Activated CD4-positive, alpha-beta T cell treated with anti-CD3 and anti-CD28 coated beads, Interleukin-2, amount 10 ng/mL, durations not matched to agents 24 days and 14 days (primary cell): ENCODE measurements around the gene NMT1. TPM values are rescaled to one million over a fixed set of nuclear protein-coding genes. Genes with fewer than 3 reads are reported as not detected.

ENCODE experiments used
- DNase-seq: peaks from one replicate; pipeline ENCODE4 v3.0.0; 2022
- H3K27ac Mint-ChIP-seq: one replicate; pipeline ENCODE4 v1.8.0; 2022; ENCODE audit warnings: mild to moderate bottlenecking, mixed read lengths
- H3K27me3 Mint-ChIP-seq: one replicate; pipeline ENCODE4 v1.8.0; 2022; ENCODE audit warnings: mixed read lengths
- H3K36me3 Mint-ChIP-seq: one replicate; pipeline ENCODE4 v1.8.0; 2022; ENCODE audit warnings: low read depth, mild to moderate bottlenecking, mixed read lengths
- H3K4me1 Mint-ChIP-seq: one replicate; pipeline ENCODE4 v1.8.0; 2021; ENCODE audit warnings: mixed read lengths
- H3K4me3 Mint-ChIP-seq: one replicate; pipeline ENCODE4 v1.8.0; 2022; ENCODE audit warnings: mild to moderate bottlenecking, moderate library complexity, mixed read lengths
- H3K9me3 Mint-ChIP-seq: one replicate; pipeline ENCODE4 v1.8.0; 2021; ENCODE audit warnings: mixed read lengths
- intact Hi-C: fragments of 100-400 bp; cut with micrococcal nuclease; formaldehyde crosslinking; loops from one replicate; pipeline ENCODE4 v1.15.1; 2023
- total RNA-seq: library from RNA; stranded (reverse); gene quantifications from 2 replicates; pipeline ENCODE4 v1.2.3, GENCODE V29; 2022

Gene NMT1
- total RNA-seq, 1 donor from 2014 or later = 176 TPM

DNA sequence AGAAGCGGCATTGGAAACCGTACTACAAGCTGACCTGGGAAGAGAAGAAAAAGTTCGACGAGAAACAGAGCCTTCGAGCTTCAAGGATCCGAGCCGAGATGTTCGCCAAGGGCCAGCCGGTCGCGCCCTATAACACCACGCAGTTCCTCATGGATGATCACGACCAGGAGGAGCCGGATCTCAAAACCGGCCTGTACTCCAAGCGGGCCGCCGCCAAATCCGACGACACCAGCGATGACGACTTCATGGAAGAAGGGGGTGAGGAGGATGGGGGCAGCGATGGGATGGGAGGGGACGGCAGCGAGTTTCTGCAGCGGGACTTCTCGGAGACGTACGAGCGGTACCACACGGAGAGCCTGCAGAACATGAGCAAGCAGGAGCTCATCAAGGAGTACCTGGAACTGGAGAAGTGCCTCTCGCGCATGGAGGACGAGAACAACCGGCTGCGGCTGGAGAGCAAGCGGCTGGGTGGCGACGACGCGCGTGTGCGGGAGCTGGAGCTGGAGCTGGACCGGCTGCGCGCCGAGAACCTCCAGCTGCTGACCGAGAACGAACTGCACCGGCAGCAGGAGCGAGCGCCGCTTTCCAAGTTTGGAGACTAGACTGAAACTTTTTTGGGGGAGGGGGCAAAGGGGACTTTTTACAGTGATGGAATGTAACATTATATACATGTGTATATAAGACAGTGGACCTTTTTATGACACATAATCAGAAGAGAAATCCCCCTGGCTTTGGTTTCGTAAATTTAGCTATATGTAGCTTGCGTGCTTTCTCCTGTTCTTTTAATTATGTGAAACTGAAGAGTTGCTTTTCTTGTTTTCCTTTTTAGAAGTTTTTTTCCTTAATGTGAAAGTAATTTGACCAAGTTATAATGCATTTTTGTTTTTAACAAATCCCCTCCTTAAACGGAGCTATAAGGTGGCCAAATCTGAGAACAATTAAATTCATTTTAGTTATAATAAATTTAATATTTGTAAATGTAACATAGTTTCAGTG, 88.8 kb downstream of the NMT1 start:
- Mint-ChIP-seq H3K27ac (peak overlapping the region; percentile 99), H3K36me3 (peaks cover 27% of the 10 kb centered on the region), H3K4me1 (peaks cover 42% of the 10 kb centered on the region), H3K4me3 (peak overlapping the region; percentile 98), H3K9me3 (no peaks in the 10 kb centered on the region), H3K27me3 (peaks cover 3% of the 10 kb centered on the region)
- peak; percentile 84 for DNase-seq
- intact Hi-C loops = loop anchor here (2.0 to 5.0 kb wide), 5 partner anchors 47 to 167 kb away; partner anchors contain the start of genes FMNL1, MAP3K14 and NMT1

DNA sequence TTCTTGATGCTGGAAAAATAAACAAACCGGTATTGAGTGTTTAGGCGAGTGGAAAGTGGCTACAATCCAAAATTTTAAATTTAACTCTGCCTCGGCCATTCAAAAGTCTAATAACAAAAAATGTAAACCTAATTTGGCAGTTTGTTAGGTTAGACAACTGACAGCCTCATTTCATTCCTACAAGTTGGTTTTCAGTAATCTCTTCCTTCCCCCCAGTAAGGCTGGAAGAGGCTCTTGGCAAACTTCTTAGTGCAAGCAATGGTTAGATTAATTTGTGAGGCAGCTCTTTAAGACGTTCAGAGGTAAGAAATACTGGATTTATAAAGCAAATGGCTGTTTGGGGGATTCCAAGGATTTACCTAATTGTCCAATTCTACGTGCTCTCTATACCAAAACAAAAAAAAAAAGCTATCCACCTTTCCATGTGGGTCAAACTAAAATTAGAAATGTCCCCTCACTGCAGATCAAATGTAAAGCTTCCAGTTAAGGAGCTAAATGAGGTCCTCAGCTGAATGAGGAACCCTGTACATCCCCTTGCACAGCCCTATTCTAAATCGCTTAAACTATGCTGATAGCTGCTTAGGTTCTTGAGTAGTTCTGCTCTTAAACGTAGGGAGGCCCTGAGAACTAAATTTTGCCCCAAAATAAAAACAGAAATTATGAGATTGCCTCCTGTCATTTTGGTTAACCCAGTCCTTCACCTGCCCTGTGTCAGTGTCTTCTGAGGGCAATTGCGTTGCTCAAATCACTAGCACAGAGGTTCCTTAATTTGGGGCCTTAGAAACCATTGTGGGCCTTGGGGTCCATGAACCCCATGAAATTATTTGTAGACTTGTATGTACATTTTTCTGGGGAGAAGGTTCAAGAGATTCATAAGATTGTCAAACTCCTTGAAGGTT, 90.0 kb downstream of the NMT1 start:
- Mint-ChIP-seq H3K9me3 (no peaks in the 10 kb centered on the region), H3K4me3 (peak overlapping the region; percentile 98), H3K27me3 (peaks cover 3% of the 10 kb centered on the region), H3K36me3 (peaks cover 27% of the 10 kb centered on the region), H3K27ac (peak overlapping the region; percentile 76), H3K4me1 (peaks cover 39% of the 10 kb centered on the region)
- no peak for DNase-seq
- intact Hi-C loops = loop anchor here (5.0 kb wide), 1 partner anchor 46 kb away; no protein-coding TSS in a partner anchor

DNA sequence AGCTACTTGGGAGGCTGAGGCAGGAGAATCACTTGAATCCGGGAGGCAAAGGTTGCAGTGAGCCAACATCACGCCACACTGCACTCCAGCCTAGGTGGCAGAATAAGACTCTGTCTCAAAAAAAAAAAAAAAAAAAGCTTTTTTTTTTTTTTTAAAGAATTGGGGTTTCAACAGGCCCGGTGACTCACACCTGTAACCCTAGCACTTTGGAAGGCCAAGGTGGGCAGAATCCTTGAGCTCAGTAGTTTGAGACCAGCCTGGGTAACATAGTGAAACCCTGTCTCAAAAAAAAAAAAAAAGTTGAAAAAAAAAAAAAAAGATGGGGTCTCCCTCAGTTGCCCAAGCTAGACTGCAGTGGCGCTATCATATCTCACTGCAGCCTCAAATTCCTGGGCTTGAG, 93.9 kb downstream of the NMT1 start:
- Mint-ChIP-seq H3K9me3 (no peaks in the 10 kb centered on the region), H3K36me3 (peaks cover 28% of the 10 kb centered on the region), H3K27ac (no peak overlapping the region), H3K27me3 (no peaks in the 10 kb centered on the region), H3K4me1 (peaks cover 38% of the 10 kb centered on the region), H3K4me3 (no peak overlapping the region)
- intact Hi-C loops = no loop called here
- DNase-seq = no peak

DNA sequence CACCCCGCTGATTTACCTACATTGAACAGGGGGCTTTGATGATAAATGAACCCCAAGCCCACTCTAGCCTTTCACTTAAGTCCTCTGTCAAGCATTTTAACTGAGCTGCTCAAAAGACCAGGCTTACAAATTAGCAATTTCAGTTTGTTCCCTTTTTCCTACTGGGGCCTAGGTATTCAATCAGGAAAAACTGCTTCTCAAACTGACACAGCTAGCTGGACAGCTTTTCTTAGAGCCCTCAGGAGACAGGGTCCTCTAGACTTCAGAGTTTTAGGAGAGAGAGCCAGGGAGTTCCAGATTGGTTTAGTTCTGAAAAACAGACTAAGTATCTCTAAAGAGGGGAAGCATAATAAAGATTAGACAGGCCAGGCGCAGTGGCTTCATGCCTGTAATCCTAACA, 94.4 kb downstream of the NMT1 start:
- Mint-ChIP-seq H3K4me1 (peaks cover 37% of the 10 kb centered on the region), H3K4me3 (no peak overlapping the region), H3K27ac (no peak overlapping the region), H3K9me3 (no peaks in the 10 kb centered on the region), H3K36me3 (peaks cover 28% of the 10 kb centered on the region), H3K27me3 (no peaks in the 10 kb centered on the region)
- DNase-seq = no peak
- intact Hi-C loops = no loop called here

DNA sequence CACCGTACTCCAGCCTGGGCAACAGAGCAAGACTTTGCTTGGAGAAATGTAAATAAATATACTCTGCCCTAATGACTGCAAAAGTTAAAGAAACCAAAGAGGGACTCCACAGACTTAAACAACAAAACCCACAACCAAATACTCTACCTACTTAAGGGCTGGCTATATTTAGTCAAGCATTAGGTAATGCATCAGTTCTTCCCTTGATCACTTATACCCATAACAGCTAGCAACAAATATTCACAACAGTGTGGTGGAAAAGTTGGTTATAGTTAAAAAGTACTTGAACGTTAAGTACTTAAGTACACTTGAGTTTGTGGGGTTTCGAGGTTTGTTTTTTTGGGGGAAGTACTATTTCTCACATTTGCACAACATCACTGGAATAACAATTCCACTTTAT, 95.1 kb downstream of the NMT1 start:
- no peak overlapping the region for H3K4me3 Mint-ChIP-seq
- no peak for DNase-seq
- intact Hi-C loops = no loop called here
- no peaks in the 10 kb centered on the region for H3K9me3 Mint-ChIP-seq
- H3K36me3 Mint-ChIP-seq = peaks cover 24% of the 10 kb centered on the region
- H3K27me3 Mint-ChIP-seq = no peaks in the 10 kb centered on the region
- peak overlapping the region; percentile 65 for H3K27ac Mint-ChIP-seq
- peaks cover 32% of the 10 kb centered on the region for H3K4me1 Mint-ChIP-seq

Other genes with a start within 250 kb of the NMT1 start
- 6.1 and 7.5 TPM in 2 replicates for gene GJC1, start 231.0 kb upstream of the NMT1 start, total RNA-seq
- gene HIGD1B, start 213.4 kb upstream of the NMT1 start, total RNA-seq = not detected in 2 replicates
- gene EFTUD2, start 161.9 kb upstream of the NMT1 start, total RNA-seq = 244 and 262 TPM in 2 replicates
- not detected in 2 replicates for gene GFAP, start 145.8 kb upstream of the NMT1 start, total RNA-seq
- 42.1 and 42.7 TPM in 2 replicates for gene KIF18B, start 113.5 kb upstream of the NMT1 start, total RNA-seq
- gene C1QL1, start 93.0 kb upstream of the NMT1 start, total RNA-seq = 0.21 and 0.42 TPM in 2 replicates
- 24.6 and 25.4 TPM in 2 replicates for gene DCAKD, start 9.7 kb upstream of the NMT1 start, total RNA-seq
- gene PLCD3, start 71.2 kb downstream of the NMT1 start, total RNA-seq = 4.9 and 5.8 TPM in 2 replicates
- 13.5 and 14.7 TPM in 2 replicates for gene ACBD4, start 74.4 kb downstream of the NMT1 start, total RNA-seq
- gene HEXIM1, start 87.2 kb downstream of the NMT1 start, total RNA-seq = 47.3 and 48.0 TPM in 2 replicates
- 6.7 and 7.0 TPM in 2 replicates for gene HEXIM2, start 100.6 kb downstream of the NMT1 start, total RNA-seq
- gene FMNL1, start 160.6 kb downstream of the NMT1 start, total RNA-seq = 325 and 329 TPM in 2 replicates
- 0.28 and 0.40 TPM in 2 replicates for gene SPATA32, start 200.8 kb downstream of the NMT1 start, total RNA-seq